ENCODE measurements around the gene DEXI. TPM values are rescaled to one million over a fixed set of nuclear protein-coding genes. Genes with fewer than 3 reads are reported as not detected.
A peak's percentile ranks its signal among the peaks of the same experiment; 100 is the strongest.
"Not testable (repeated sequence)": the region's sequence is repeated elsewhere in the genome, so short reads cannot be mapped to it uniquely, and the experiment has no call there.

The DEXI gene
- total RNA-seq, 4 donors from 2014 or later, result 83.9 to 184 (median 127) TPM

- H3K27me3 ChIP-seq, result no peaks in the 10 kb centered on the region
- no peak for TF ChIP-seq POLR2A (IDR thresholded peaks at IDR 0.05)
- no peak for TF ChIP-seq CTCF (IDR thresholded peaks at IDR 0.05 in 4 of 5, conservative IDR thresholded peaks at IDR 0.05 in 1 of 5)
- no peaks in the 10 kb centered on the region for H3K9me3 ChIP-seq
- peaks cover 51 to 53% of the 10 kb centered on the region in 2 donors for H3K4me1 ChIP-seq
- H3K27ac ChIP-seq, result peak overlapping the region in 3 of 4 donors; percentile 28 to 37 (median 31)
- in situ Hi-C loops (cut with MboI; ENCODE audit: low sequenced_read_pairs in 4 of 4) (no loop called here), intact Hi-C loops (cut with DNase I; ENCODE audit: low total_unique reads) (no loop called here)
- no peak for ATAC-seq
- H3K36me3 ChIP-seq, result peaks cover 0 to 23% of the 10 kb centered on the region in 2 donors
- DNase-seq, result no peak
- no peak overlapping the region for H3K4me3 ChIP-seq
Observed at GRCh38 chr16:10931134-10931533, 11.1 kb downstream of the DEXI start.

GRCh38 chr16:10930755-10931093 is 11.5 kb downstream of the DEXI start:
- Histone ChIP-seq H3K4me3 (no peak overlapping the region), H3K9me3 (no peaks in the 10 kb centered on the region), H3K27ac (peak overlapping the region in 2 of 4 donors; percentile 31 to 51), H3K27me3 (no peaks in the 10 kb centered on the region), H3K4me1 (peaks cover 47 to 49% of the 10 kb centered on the region in 2 donors), H3K36me3 (peaks cover 0 to 24% of the 10 kb centered on the region in 2 donors)
- ATAC-seq (no peak), DNase-seq (no peak)
- intact Hi-C loops (cut with DNase I; ENCODE audit: low total_unique reads) (no loop called here), in situ Hi-C loops (cut with MboI; ENCODE audit: low sequenced_read_pairs in 4 of 4) (no loop called here)
- TF ChIP-seq POLR2A (IDR thresholded peaks at IDR 0.05), result no peak
- TF ChIP-seq CTCF (IDR thresholded peaks at IDR 0.05 in 4 of 5, conservative IDR thresholded peaks at IDR 0.05 in 1 of 5), result no peak

- in situ Hi-C loops (cut with MboI; ENCODE audit: low sequenced_read_pairs in 4 of 4) (no loop called here), intact Hi-C loops (cut with DNase I; ENCODE audit: low total_unique reads) (no loop called here)
- TF ChIP-seq POLR2A (IDR thresholded peaks at IDR 0.05) (no peak), CTCF (IDR thresholded peaks at IDR 0.05 in 4 of 5, conservative IDR thresholded peaks at IDR 0.05 in 1 of 5) (no peak)
- Histone ChIP-seq H3K4me1 (peaks cover 41 to 43% of the 10 kb centered on the region in 2 donors), H3K27me3 (no peaks in the 10 kb centered on the region), H3K9me3 (no peaks in the 10 kb centered on the region), H3K4me3 (no peak overlapping the region), H3K36me3 (peaks cover 0 to 30% of the 10 kb centered on the region in 2 donors), H3K27ac (peak overlapping the region in 3 of 4 donors; percentile 2 to 51 (median 31))
- DNase-seq (no peak), ATAC-seq (no peak)
Observed at GRCh38 chr16:10929853-10930754, 12.2 kb downstream of the DEXI start.

DNA sequence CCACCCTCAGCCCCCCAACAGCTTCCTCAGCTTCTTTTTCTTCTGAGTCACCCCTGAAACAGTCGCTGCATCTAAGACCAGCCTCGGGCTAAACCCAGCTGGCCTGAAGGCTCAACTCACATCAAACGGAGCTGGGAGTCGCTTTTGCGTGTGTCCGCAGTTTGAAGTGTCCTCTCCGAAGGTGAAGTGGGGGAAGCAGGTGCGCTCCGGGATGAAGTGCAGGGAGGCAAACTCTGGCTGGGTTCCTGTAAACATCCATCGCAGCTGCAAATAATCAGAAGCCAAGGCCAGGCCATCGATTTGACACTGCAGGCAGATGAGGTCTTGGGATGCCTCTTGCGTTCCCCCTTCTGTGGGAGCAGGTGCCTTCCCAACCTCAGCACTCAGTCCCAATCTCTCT is 13.2 kb downstream of the DEXI start:
- Histone ChIP-seq H3K36me3 (peaks cover 0 to 36% of the 10 kb centered on the region in 2 donors), H3K27ac (peak overlapping the region; percentile 5 to 51 (median 16)), H3K4me1 (peaks cover 38 to 41% of the 10 kb centered on the region in 2 donors)
- in situ Hi-C loops (cut with MboI; ENCODE audit: low sequenced_read_pairs in 4 of 4); H3K27me3 ChIP-seq; H3K9me3 ChIP-seq; intact Hi-C loops (cut with DNase I; ENCODE audit: low total_unique reads); H3K4me3 ChIP-seq; DNase-seq; ATAC-seq: not testable (repeated sequence)

DNA sequence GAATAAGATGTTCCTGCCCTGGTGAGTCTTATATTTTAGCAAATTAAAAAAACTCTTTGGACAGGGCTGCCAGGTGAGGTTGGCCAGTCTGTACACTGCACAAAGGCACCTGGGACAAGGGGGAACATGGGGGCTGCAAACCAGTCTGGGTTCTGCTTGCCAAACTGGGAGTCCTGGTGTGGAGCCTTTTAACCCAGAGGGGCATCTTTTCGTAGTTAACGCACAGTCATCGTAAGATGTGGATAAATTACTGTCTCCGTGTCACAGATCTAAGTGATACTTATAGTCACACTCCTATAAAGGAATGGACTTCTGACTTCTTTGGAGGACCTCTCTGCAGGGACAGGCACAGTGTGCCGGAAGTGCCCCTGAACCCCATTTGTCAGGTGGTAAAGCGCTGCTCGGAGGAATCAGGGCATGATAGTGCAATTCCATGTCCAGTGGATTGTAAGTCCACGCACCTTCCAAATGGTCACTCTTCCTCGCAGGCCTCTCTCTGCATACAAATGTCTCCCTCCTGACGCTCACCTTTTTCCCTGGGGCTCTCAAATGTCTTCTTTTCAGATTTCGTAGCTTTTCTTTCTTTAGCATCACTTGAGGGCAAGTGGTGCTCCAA is 14.7 kb downstream of the DEXI start:
- Histone ChIP-seq H3K4me1 (peaks cover 38 to 44% of the 10 kb centered on the region in 2 donors), H3K27ac (peak overlapping the region in 2 of 4 donors; percentile 6 to 92), H3K4me3 (no peak overlapping the region), H3K36me3 (peaks cover 0 to 36% of the 10 kb centered on the region in 2 donors), H3K27me3 (no peaks in the 10 kb centered on the region), H3K9me3 (no peaks in the 10 kb centered on the region)
- TF ChIP-seq POLR2A (IDR thresholded peaks at IDR 0.05) (no peak), CTCF (IDR thresholded peaks at IDR 0.05 in 4 of 5, conservative IDR thresholded peaks at IDR 0.05 in 1 of 5) (no peak)
- in situ Hi-C loops (cut with MboI; ENCODE audit: low sequenced_read_pairs in 4 of 4) (no loop called here), intact Hi-C loops (cut with DNase I; ENCODE audit: low total_unique reads) (no loop called here)
- no peak for DNase-seq
- no peak for ATAC-seq
